Endothelial cell of umbilical vein (primary cell): ENCODE results near the gene PTGDS. TPM values are rescaled to one million over a fixed set of nuclear protein-coding genes. Genes with fewer than 3 reads are reported as not detected.

Experiments
- BruUV-seq: library from RNA; stranded (reverse); fragments of 400-500 nt; replicated peaks from 2 replicates; lab custom pipeline; 2021; lab: Mats Ljungman, UMichigan
- CTCF ChIA-PET: fragments of 300-600, 350-600 bp; sonication (Branson Sonifier 250); formaldehyde crosslinking; loops from one replicate; lab custom pipeline; 2021; ENCODE audit warnings: antibody characterized with exemption, inconsistent platforms; lab: Charles Lee
- POLR2A ChIA-PET: fragments of 300-600, 350-600 bp; sonication (Branson Sonifier 250); formaldehyde crosslinking; loops from one replicate; lab custom pipeline; 2021; ENCODE audit warnings: antibody characterized with exemption, inconsistent platforms; lab: Charles Lee
- DNase-seq: peaks from one replicate; pipeline ENCODE4 v3.0.0-alpha.2; 2011; ENCODE audit warnings: low read depth, low spot score
- FAIRE-seq: peaks from 2 replicates; lab custom pipeline; 2011; peaks lifted over from hg19 to GRCh38; lab: Jason Lieb, UNC
- H2AFZ ChIP-seq: 2 replicates; pipeline ENCODE4 v1.6.0; 2012; ENCODE audit warnings: low read depth, low read length, control low read depth, inconsistent platforms
- H3K27ac ChIP-seq: 2 replicates; pipeline ENCODE4 v1.5.1; 2011; ENCODE audit warnings: low read depth, mild to moderate bottlenecking, control low read depth, low read length, moderate library complexity; ENCODE audit not compliant: insufficient read depth
- H3K27me3 ChIP-seq, 2 experiments: 2 replicates each; pipeline versions ENCODE4 v1.6.0 to v1.6.1; 2011; ENCODE audit warnings: low read length in 2 of 2, mixed read lengths in 1 of 2; ENCODE audit not compliant: control insufficient read depth in 2 of 2, insufficient read depth in 2 of 2
- H3K36me3 ChIP-seq, 2 experiments: 2 replicates in 1 of 2; 3 replicates in 1 of 2; pipeline ENCODE4 v1.5.1; 2011; ENCODE audit warnings: low read length in 2 of 2, mild to moderate bottlenecking in 1 of 2, moderate library complexity in 1 of 2; ENCODE audit not compliant: control insufficient read depth in 2 of 2, insufficient read depth in 2 of 2; ENCODE audit errors: extremely low read depth in 1 of 2
- H3K4me1 ChIP-seq: 3 replicates; pipeline ENCODE4 v1.5.1; 2011; ENCODE audit warnings: mild to moderate bottlenecking, low read length; ENCODE audit not compliant: control insufficient read depth, insufficient read depth; ENCODE audit errors: extremely low read depth
- H3K4me2 ChIP-seq: 2 replicates; pipeline ENCODE4 v1.6.1; 2011; ENCODE audit warnings: low read length, control low read depth, mixed read lengths; ENCODE audit not compliant: insufficient read depth
- H3K4me3 ChIP-seq, 3 experiments: fragments of 200-600 bp in 1 of 3; sonication (generic), shearing (Covaris generic) in 1 of 3; replicated peaks in 1 of 3; 2 replicates each; pipeline ENCODE4 v1.5.1; 2011 to 2016; ENCODE audit warnings: control low read depth in 3 of 3, low read length in 3 of 3, mild to moderate bottlenecking in 2 of 3, inconsistent platforms in 1 of 3, low read depth in 1 of 3, moderate library complexity in 1 of 3; ENCODE audit not compliant: insufficient read depth in 1 of 3
- H3K79me2 ChIP-seq: 2 replicates; pipeline ENCODE4 v1.6.0; 2012; ENCODE audit warnings: low read length, inconsistent platforms; ENCODE audit not compliant: control insufficient read depth, insufficient read depth
- H3K9ac ChIP-seq: replicated peaks from 2 replicates; pipeline ENCODE3; 2011; ENCODE audit warnings: low read length, control low read depth; ENCODE audit not compliant: insufficient read depth; ENCODE audit errors: extremely low read depth
- H3K9me1 ChIP-seq: replicated peaks from 3 replicates; pipeline ENCODE4 v1.6.0; 2011; ENCODE audit warnings: mild to moderate bottlenecking, low read length; ENCODE audit not compliant: control insufficient read depth, insufficient read depth; ENCODE audit errors: extremely low read depth
- H3K9me3 ChIP-seq: replicated peaks from 2 replicates; pipeline ENCODE4 v1.5.1; 2012; ENCODE audit warnings: low read length, inconsistent platforms; ENCODE audit not compliant: control insufficient read depth, insufficient read depth
- H4K20me1 ChIP-seq: replicated peaks from 2 replicates; pipeline ENCODE3; 2011; ENCODE audit warnings: mild to moderate bottlenecking, low read length; ENCODE audit not compliant: control insufficient read depth, insufficient read depth; ENCODE audit errors: extremely low read depth
- EZH2 ChIP-seq: IDR thresholded peaks from 2 replicates; pipeline ENCODE4 v1.6.1; 2012; ENCODE audit warnings: borderline replicate concordance, low read depth, mild to moderate bottlenecking, moderate library complexity, low read length, inconsistent platforms; ENCODE audit not compliant: severe bottlenecking
- FOS ChIP-seq: IDR thresholded peaks from 2 replicates; pipeline ENCODE4 v1.6.1; 2011; ENCODE audit warnings: mild to moderate bottlenecking, low read length, moderate library complexity, borderline replicate concordance; ENCODE audit not compliant: insufficient read depth
- GATA2 ChIP-seq: IDR thresholded peaks from 2 replicates; pipeline ENCODE4 v1.7.0; 2011; ENCODE audit warnings: low read depth, mild to moderate bottlenecking, moderate library complexity, mixed read lengths, low read length; ENCODE audit not compliant: insufficient read length, insufficient read depth
- JUN ChIP-seq: IDR thresholded peaks from 2 replicates; pipeline ENCODE4 v1.6.1; 2011; ENCODE audit warnings: borderline replicate concordance, low read depth; ENCODE audit not compliant: insufficient read length, insufficient read depth
- MAX ChIP-seq: IDR thresholded peaks from 2 replicates; pipeline ENCODE4 v1.6.1; 2011; ENCODE audit not compliant: insufficient read depth, insufficient read length
- MYC ChIP-seq: IDR thresholded peaks from one replicate; pipeline ENCODE4 v1.6.1; 2011; ENCODE audit warnings: mild to moderate bottlenecking, low read depth, low read length
- POLR2A ChIP-seq: IDR thresholded peaks from 2 replicates; pipeline ENCODE4 v1.6.1; 2012; ENCODE audit warnings: low read depth, mild to moderate bottlenecking, control low read depth, low read length
- POLR2AphosphoS5 ChIP-seq: IDR thresholded peaks from 2 replicates; pipeline ENCODE4 v1.6.1; 2012; ENCODE audit warnings: low read depth, mild to moderate bottlenecking, control low read depth, low read length, moderate library complexity; ENCODE audit not compliant: insufficient read depth
- dilution Hi-C: fragments of 300-500 bp; cut with MboI; formaldehyde crosslinking; loops from one replicate; pipeline ENCODE4 v1.15.0; 2019; ENCODE audit warnings: low sequenced_read_pairs; ENCODE audit not compliant: extremely low pct_ligation_motif_present
- intact Hi-C: fragments of 100-400 bp; cut with micrococcal nuclease; formaldehyde crosslinking; loops from one replicate; pipeline ENCODE4 v1.10.0; 2022
- polyA plus RNA-seq, 4 experiments: library from polyadenylated mRNA; depleted of rRNA in 3 of 4; stranded (reverse) in 3 of 4; unstranded in 1 of 4; fragments of >200 nt; gene quantifications; 2 replicates each; pipeline versions ENCODE4 v1.2.1 to v1.2.3, GENCODE V29; 2011 to 2012; ENCODE audit warnings: missing spikeins in 1 of 4
- total RNA-seq: library from RNA; stranded (reverse); gene quantifications from 2 replicates; pipeline ENCODE4 v1.2.3, GENCODE V29; 2021
- TF ChIP-seq, protein P1 (sequence below), 2 donors: IDR thresholded peaks; 1 replicate in 1 of 2; 2 replicates in 1 of 2; pipeline ENCODE4 v1.5.1; 2011; ENCODE audit warnings: low read length in 2 of 2, mild to moderate bottlenecking in 2 of 2, moderate library complexity in 2 of 2, control low read depth in 1 of 2, inconsistent platforms in 1 of 2, low read depth in 1 of 2; ENCODE audit not compliant: insufficient read depth in 1 of 2; ENCODE audit errors: extremely low read depth in 1 of 2

PTGDS gene
- total and polyA plus RNA-seq, 2 donors (not counting 3 experiments of a cell fraction or from before 2014, with no cell fraction given) = not detected

DNA sequence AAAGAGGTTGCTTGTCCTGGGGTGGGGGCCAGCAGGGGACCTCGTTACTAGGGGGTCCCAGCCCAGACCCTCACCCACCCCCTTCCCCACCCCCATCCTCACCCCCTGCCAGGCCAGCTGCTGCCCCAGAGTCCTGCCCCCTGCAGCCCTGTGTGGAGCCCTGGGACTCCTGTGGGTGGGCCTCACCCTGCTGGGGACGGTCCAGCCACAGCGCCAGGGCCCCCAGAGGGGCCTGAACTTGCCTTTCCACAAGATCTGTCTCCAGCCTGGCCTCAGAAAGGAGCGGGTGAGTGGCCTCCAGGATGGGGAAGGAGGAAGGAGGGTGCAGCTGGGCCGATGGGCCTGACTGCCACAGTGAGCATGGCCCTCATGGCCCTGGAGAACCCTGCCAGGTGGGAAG is 7.5 kb upstream of the PTGDS start:
- POLR2A ChIA-PET = no interaction called here

More for the DNA sequence above, 7.5 kb upstream of the PTGDS start:
- DNase-seq = no peak
- Histone ChIP-seq H3K27me3 (no peaks in the 10 kb centered on the region), H3K4me3 (no peak overlapping the region), H3K27ac (no peak overlapping the region), H4K20me1 (no peaks in the 10 kb centered on the region), H2AFZ (no peak overlapping the region), H3K36me3 (no peaks in the 10 kb centered on the region), H3K9me1 (no peaks in the 10 kb centered on the region), H3K4me2 (no peak overlapping the region), H3K4me1 (no peaks in the 10 kb centered on the region), H3K79me2 (no peaks in the 10 kb centered on the region), H3K9ac (no peak overlapping the region), H3K9me3 (no peaks in the 10 kb centered on the region)
- intact Hi-C loops (no loop called here), dilution Hi-C loops (no loop called here)
- CTCF ChIA-PET = interaction anchor here (1.3 kb wide), 1 partner anchor 60 kb away, joined by 3 read pairs; no protein-coding TSS in a partner anchor
- TF ChIP-seq, protein P1, sequence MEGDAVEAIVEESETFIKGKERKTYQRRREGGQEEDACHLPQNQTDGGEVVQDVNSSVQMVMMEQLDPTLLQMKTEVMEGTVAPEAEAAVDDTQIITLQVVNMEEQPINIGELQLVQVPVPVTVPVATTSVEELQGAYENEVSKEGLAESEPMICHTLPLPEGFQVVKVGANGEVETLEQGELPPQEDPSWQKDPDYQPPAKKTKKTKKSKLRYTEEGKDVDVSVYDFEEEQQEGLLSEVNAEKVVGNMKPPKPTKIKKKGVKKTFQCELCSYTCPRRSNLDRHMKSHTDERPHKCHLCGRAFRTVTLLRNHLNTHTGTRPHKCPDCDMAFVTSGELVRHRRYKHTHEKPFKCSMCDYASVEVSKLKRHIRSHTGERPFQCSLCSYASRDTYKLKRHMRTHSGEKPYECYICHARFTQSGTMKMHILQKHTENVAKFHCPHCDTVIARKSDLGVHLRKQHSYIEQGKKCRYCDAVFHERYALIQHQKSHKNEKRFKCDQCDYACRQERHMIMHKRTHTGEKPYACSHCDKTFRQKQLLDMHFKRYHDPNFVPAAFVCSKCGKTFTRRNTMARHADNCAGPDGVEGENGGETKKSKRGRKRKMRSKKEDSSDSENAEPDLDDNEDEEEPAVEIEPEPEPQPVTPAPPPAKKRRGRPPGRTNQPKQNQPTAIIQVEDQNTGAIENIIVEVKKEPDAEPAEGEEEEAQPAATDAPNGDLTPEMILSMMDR (IDR thresholded peaks at IDR 0.05; ENCODE audit: extremely low read depth in 1 of 2, insufficient read depth in 1 of 2, low read depth in 1 of 2, low read length in 2 of 2) = no peak
- TF ChIP-seq GATA2 (no peak), MYC (no peak), FOS (no peak), POLR2AphosphoS5 (no peak), MAX (no peak), JUN (no peak), EZH2 (no peak), POLR2A (no peak)
- BruUV-seq = no TSS peak
- no peak for FAIRE-seq
